ENCODE measurements around the gene LRCH3. TPM values are rescaled to one million over a fixed set of nuclear protein-coding genes. Genes with fewer than 3 reads are reported as not detected.

The LRCH3 gene
- total and polyA plus RNA-seq, 2 of the 13 experiments (the other 11 are each of a cell fraction or from before 2014, with no cell fraction given) = 25.5 to 103 TPM

GRCh38 chr3:197820550-197821335 is 29.7 kb downstream of the LRCH3 start (continued):
- peak; percentile 60 for TF ChIP-seq FOXA1 (IDR thresholded peaks at IDR 0.05)
- TF ChIP-seq FOXA1 (CRISPR knock-in tag; IDR thresholded peaks at IDR 0.05) = peak; percentile 88
- TF ChIP-seq CSRNP1 (CRISPR knock-in tag; IDR thresholded peaks at IDR 0.05) = no peak
- TF ChIP-seq ZNF598 (CRISPR knock-in tag; IDR thresholded peaks at IDR 0.05; ENCODE audit: borderline replicate concordance) = 0 out of 2 replicates have a peak, but pooled peaks have one; percentile 44
- no peak for TF ChIP-seq AHR (CRISPR knock-in tag; IDR thresholded peaks at IDR 0.05)
- TF ChIP-seq WIZ (CRISPR knock-in tag; IDR thresholded peaks at IDR 0.05) = no peak
- TF ChIP-seq NKX3-1 (CRISPR knock-in tag; IDR thresholded peaks at IDR 0.05) = peak; percentile 88
- TF ChIP-seq ATM (IDR thresholded peaks at IDR 0.05; ENCODE audit: borderline replicate concordance) = no peak
- no peak for TF ChIP-seq ZFY (CRISPR knock-in tag; IDR thresholded peaks at IDR 0.05)
- TF ChIP-seq ZNF530 (CRISPR knock-in tag; IDR thresholded peaks at IDR 0.05; ENCODE audit: low read depth) = no peak
- TF ChIP-seq RBFOX2 (IDR thresholded peaks at IDR 0.05; ENCODE audit: low read depth, low read length) = no peak
- TF ChIP-seq BRD4 (CRISPR knock-in tag; IDR thresholded peaks at IDR 0.05) = no peak
- TF ChIP-seq PTBP1 (IDR thresholded peaks at IDR 0.05; ENCODE audit: low read depth, low read length, poor library complexity, severe bottlenecking) = no peak
- no peak for TF ChIP-seq JARID2 (CRISPR knock-in tag; IDR thresholded peaks at IDR 0.05; ENCODE audit: insufficient replicate concordance)
- no peak for TF ChIP-seq ZIK1 (CRISPR knock-in tag; IDR thresholded peaks at IDR 0.05; ENCODE audit: borderline replicate concordance, low read depth)
- peak; percentile 100 for TF ChIP-seq ASH2L (IDR thresholded peaks at IDR 0.05; ENCODE audit: insufficient read length, low read depth, low read length)
- TF ChIP-seq, protein P1, sequence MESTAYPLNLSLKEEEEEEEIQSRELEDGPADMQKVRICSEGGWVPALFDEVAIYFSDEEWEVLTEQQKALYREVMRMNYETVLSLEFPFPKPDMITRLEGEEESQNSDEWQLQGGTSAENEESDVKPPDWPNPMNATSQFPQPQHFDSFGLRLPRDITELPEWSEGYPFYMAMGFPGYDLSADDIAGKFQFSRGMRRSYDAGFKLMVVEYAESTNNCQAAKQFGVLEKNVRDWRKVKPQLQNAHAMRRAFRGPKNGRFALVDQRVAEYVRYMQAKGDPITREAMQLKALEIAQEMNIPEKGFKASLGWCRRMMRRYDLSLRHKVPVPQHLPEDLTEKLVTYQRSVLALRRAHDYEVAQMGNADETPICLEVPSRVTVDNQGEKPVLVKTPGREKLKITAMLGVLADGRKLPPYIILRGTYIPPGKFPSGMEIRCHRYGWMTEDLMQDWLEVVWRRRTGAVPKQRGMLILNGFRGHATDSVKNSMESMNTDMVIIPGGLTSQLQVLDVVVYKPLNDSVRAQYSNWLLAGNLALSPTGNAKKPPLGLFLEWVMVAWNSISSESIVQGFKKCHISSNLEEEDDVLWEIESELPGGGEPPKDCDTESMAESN (CRISPR knock-in tag; conservative IDR thresholded peaks at IDR 0.05) = 0 out of 2 replicates have a peak, but pooled peaks have one; percentile 29
- TF ChIP-seq TSC22D2 (CRISPR knock-in tag; IDR thresholded peaks at IDR 0.05; ENCODE audit: borderline replicate concordance) = no peak
- TF ChIP-seq BHLHE40 (IDR thresholded peaks at IDR 0.05; ENCODE audit: low read length) = no peak
- TF ChIP-seq ZNF83 (CRISPR knock-in tag; IDR thresholded peaks at IDR 0.05; ENCODE audit: borderline replicate concordance) = no peak
- TF ChIP-seq ZNF550 (CRISPR knock-in tag; IDR thresholded peaks at IDR 0.05; ENCODE audit: borderline replicate concordance) = no peak
- 0 out of 2 replicates have a peak, but pooled peaks have one; percentile 16 for TF ChIP-seq CCDC6 (CRISPR knock-in tag; IDR thresholded peaks at IDR 0.05)
- TF ChIP-seq ZNF564 (CRISPR knock-in tag; IDR thresholded peaks at IDR 0.05) = no peak
- no peak; the same call in 1 of the 2 replicates for TF ChIP-seq SIX4 (CRISPR knock-in tag; IDR thresholded peaks at IDR 0.05)
- TF ChIP-seq, protein P2, sequence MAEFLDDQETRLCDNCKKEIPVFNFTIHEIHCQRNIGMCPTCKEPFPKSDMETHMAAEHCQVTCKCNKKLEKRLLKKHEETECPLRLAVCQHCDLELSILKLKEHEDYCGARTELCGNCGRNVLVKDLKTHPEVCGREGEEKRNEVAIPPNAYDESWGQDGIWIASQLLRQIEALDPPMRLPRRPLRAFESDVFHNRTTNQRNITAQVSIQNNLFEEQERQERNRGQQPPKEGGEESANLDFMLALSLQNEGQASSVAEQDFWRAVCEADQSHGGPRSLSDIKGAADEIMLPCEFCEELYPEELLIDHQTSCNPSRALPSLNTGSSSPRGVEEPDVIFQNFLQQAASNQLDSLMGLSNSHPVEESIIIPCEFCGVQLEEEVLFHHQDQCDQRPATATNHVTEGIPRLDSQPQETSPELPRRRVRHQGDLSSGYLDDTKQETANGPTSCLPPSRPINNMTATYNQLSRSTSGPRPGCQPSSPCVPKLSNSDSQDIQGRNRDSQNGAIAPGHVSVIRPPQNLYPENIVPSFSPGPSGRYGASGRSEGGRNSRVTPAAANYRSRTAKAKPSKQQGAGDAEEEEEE (CRISPR knock-in tag; IDR thresholded peaks at IDR 0.05; ENCODE audit: borderline replicate concordance) = no peak
